H9 (cell line): ENCODE measurements around the gene ERH. TPM values are rescaled to one million over a fixed set of nuclear protein-coding genes. Genes with fewer than 3 reads are reported as not detected.

Experiments used
- DNase-seq: peaks from one replicate; pipeline ENCODE4 v3.0.0-alpha.2; 2017
- H2AFZ ChIP-seq: one replicate; pipeline ENCODE4 v1.6.1; 2013; ENCODE audit warnings: mild to moderate bottlenecking, low read length, control low read depth, moderate library complexity
- H2AK5ac ChIP-seq: 2 replicates; pipeline ENCODE4 v1.6.1; 2013; ENCODE audit warnings: low read length, control low read depth, mixed read lengths; ENCODE audit not compliant: insufficient read length
- H2BK120ac ChIP-seq: one replicate; pipeline ENCODE4 v1.6.1; 2013; ENCODE audit warnings: low read depth, mild to moderate bottlenecking, low read length, control low read depth, inconsistent platforms; ENCODE audit not compliant: poor library complexity, severe bottlenecking
- H2BK12ac ChIP-seq: 2 replicates; pipeline ENCODE4 v1.6.1; 2013; ENCODE audit warnings: low read length, control low read depth, mixed read lengths, low read depth; ENCODE audit not compliant: insufficient read length
- H2BK15ac ChIP-seq: 2 replicates; pipeline ENCODE4 v1.6.1; 2013; ENCODE audit warnings: low read depth, low read length, control low read depth
- H2BK20ac ChIP-seq: one replicate; pipeline ENCODE4 v1.6.1; 2013; ENCODE audit warnings: low read depth, mild to moderate bottlenecking, low read length, control low read depth, inconsistent platforms; ENCODE audit not compliant: poor library complexity, severe bottlenecking
- H2BK5ac ChIP-seq: 2 replicates; pipeline ENCODE4 v1.6.1; 2013; ENCODE audit warnings: low read length, control low read depth, mixed read lengths; ENCODE audit not compliant: insufficient read length
- H3K14ac ChIP-seq: 2 replicates; pipeline ENCODE4 v1.6.1; 2013; ENCODE audit warnings: low read length, control low read depth; ENCODE audit not compliant: insufficient read depth
- H3K18ac ChIP-seq: 2 replicates; pipeline ENCODE4 v1.6.1; 2013; ENCODE audit warnings: low read depth, mild to moderate bottlenecking, mixed read lengths, low read length, control low read depth; ENCODE audit not compliant: insufficient read length
- H3K23ac ChIP-seq: 2 replicates; pipeline ENCODE4 v1.6.1; 2013; ENCODE audit warnings: low read length, control low read depth, mixed read lengths, low read depth; ENCODE audit not compliant: insufficient read length
- H3K23me2 ChIP-seq: 2 replicates; pipeline ENCODE4 v1.6.1; 2013; ENCODE audit warnings: low read depth, mild to moderate bottlenecking, mixed read lengths, low read length, control low read depth; ENCODE audit not compliant: insufficient read length, poor library complexity, severe bottlenecking
- H3K27ac ChIP-seq: 2 replicates; pipeline ENCODE4 v1.5.1; 2013; ENCODE audit warnings: low read length, control low read depth, mixed read lengths, low read depth; ENCODE audit not compliant: insufficient read length
- H3K27me3 ChIP-seq: 2 replicates; pipeline ENCODE4 v1.6.1; 2013; ENCODE audit warnings: low read length, control low read depth, inconsistent platforms; ENCODE audit not compliant: insufficient read depth
- H3K4ac ChIP-seq: 2 replicates; pipeline ENCODE4 v1.6.1; 2013; ENCODE audit warnings: low read depth, mild to moderate bottlenecking, control low read depth, inconsistent platforms, low read length, moderate library complexity
- H3K4me1 ChIP-seq: 2 replicates; pipeline ENCODE4 v1.6.1; 2013; ENCODE audit warnings: low read length, control low read depth, inconsistent platforms; ENCODE audit not compliant: insufficient read depth
- H3K4me2 ChIP-seq: 2 replicates; pipeline ENCODE4 v1.6.1; 2013; ENCODE audit warnings: low read length, control low read depth, mixed read lengths; ENCODE audit not compliant: insufficient read length, insufficient read depth
- H3K56ac ChIP-seq: 2 replicates; pipeline ENCODE4 v1.6.1; 2013; ENCODE audit warnings: low read depth, mild to moderate bottlenecking, mixed read lengths, low read length, control low read depth; ENCODE audit not compliant: insufficient read length
- H3K79me1 ChIP-seq: 2 replicates; pipeline ENCODE4 v1.6.1; 2013; ENCODE audit warnings: low read depth, mild to moderate bottlenecking, moderate library complexity, low read length, control low read depth, inconsistent platforms; ENCODE audit not compliant: insufficient read depth, poor library complexity, severe bottlenecking
- H3K79me2 ChIP-seq: 2 replicates; pipeline ENCODE4 v1.6.1; 2013; ENCODE audit warnings: low read length, control low read depth, inconsistent platforms; ENCODE audit not compliant: insufficient read depth
- H3K9ac ChIP-seq: 2 replicates; pipeline ENCODE4 v1.6.1; 2013; ENCODE audit warnings: low read length, control low read depth, mixed read lengths; ENCODE audit not compliant: insufficient read length; ENCODE audit errors: extremely low read depth
- H3K9me3 ChIP-seq: one replicate; pipeline ENCODE4 v1.6.1; 2013; ENCODE audit warnings: low read depth, low read length, inconsistent platforms; ENCODE audit not compliant: control insufficient read depth
- H3T11ph ChIP-seq: one replicate; pipeline ENCODE4 v1.6.1; 2013; ENCODE audit warnings: mild to moderate bottlenecking, low read length, control low read depth, inconsistent platforms
- H4K20me1 ChIP-seq: one replicate; pipeline ENCODE4 v1.6.1; 2013; ENCODE audit not compliant: control insufficient read depth, insufficient read length, insufficient read depth
- H4K5ac ChIP-seq: 2 replicates; pipeline ENCODE4 v1.6.1; 2013; ENCODE audit warnings: low read depth, mild to moderate bottlenecking, mixed read lengths, low read length, control low read depth; ENCODE audit not compliant: insufficient read length
- H4K8ac ChIP-seq: replicated peaks from 2 replicates; pipeline ENCODE4 v1.6.1; 2013; ENCODE audit warnings: low read length, control low read depth, mixed read lengths, low read depth; ENCODE audit not compliant: insufficient read length
- H4K91ac ChIP-seq: 2 replicates; pipeline ENCODE4 v1.6.1; 2013; ENCODE audit warnings: low read depth, mild to moderate bottlenecking, moderate library complexity, mixed read lengths, low read length, control low read depth; ENCODE audit not compliant: insufficient read length
- H3K27ac Mint-ChIP-seq, 3 experiments: 2 replicates in 2 of 3; 3 replicates in 1 of 3; pipeline ENCODE4 v1.8.0; 2020 to 2021; ENCODE audit warnings: mixed read lengths in 3 of 3, mild to moderate bottlenecking in 1 of 3, moderate library complexity in 1 of 3
- H3K27me3 Mint-ChIP-seq: 2 replicates; pipeline ENCODE4 v1.8.0; 2021; ENCODE audit warnings: low read depth, mild to moderate bottlenecking, moderate library complexity, mixed read lengths
- H3K36me3 Mint-ChIP-seq, 3 experiments: 2 replicates in 2 of 3; 3 replicates in 1 of 3; pipeline ENCODE4 v1.8.0; 2020 to 2021; ENCODE audit warnings: low read depth in 3 of 3, mixed read lengths in 3 of 3; ENCODE audit not compliant: insufficient read depth in 1 of 3
- H3K4me1 Mint-ChIP-seq, 2 experiments: 2 replicates each; pipeline ENCODE4 v1.8.0; 2020; ENCODE audit warnings: mixed read lengths in 2 of 2
- H3K4me3 Mint-ChIP-seq, 2 experiments: 2 replicates in 1 of 2; 3 replicates in 1 of 2; pipeline ENCODE4 v1.8.0; 2020 to 2021; ENCODE audit warnings: mild to moderate bottlenecking in 2 of 2, mixed read lengths in 2 of 2, moderate library complexity in 1 of 2
- H3K9me3 Mint-ChIP-seq, 2 experiments: 2 replicates in 1 of 2; 3 replicates in 1 of 2; pipeline ENCODE4 v1.8.0; 2020; ENCODE audit warnings: mild to moderate bottlenecking in 2 of 2, mixed read lengths in 2 of 2, moderate library complexity in 1 of 2
- CTCF ChIP-seq: fragments of 200-600 bp; sonication (generic); conservative IDR thresholded peaks from 3 replicates; pipeline ENCODE4 v1.8.0; 2021; ENCODE audit warnings: antibody characterized with exemption, mild to moderate bottlenecking
- WGBS: extraction: QIAGEN DNeasy Blood & Tissue Kit; methylation state at CpG from one replicate; pipeline ENCODE4 v1.1.7; 2013; ENCODE audit warnings: missing lambda C conversion rate, low lambda C conversion rate, mixed read lengths; ENCODE audit not compliant: insufficient read length; ENCODE audit errors: extremely low coverage; 5-methylcytosine and 5-hydroxymethylcytosine counted together
- total RNA-seq: library from RNA; stranded (reverse); gene quantifications from 2 replicates; pipeline ENCODE4 v1.2.1, GENCODE V29; 2021

The ERH gene
- total RNA-seq, 1 experiment from 2014 or later = 443 TPM

GRCh38 chr14:69443296-69443805, 45.3 kb upstream of the ERH start:
- DNase-seq = no peak
- no peak overlapping the region for H4K8ac ChIP-seq
- Mint-ChIP-seq H3K27me3 (no peaks in the 10 kb centered on the region), H3K27ac (no peak overlapping the region), H3K9me3 (no peaks in the 10 kb centered on the region), H3K36me3 (peaks cover 2 to 6% (median 3%) of the 10 kb centered on the region in 3 experiments; a peak in 6 of 7 replicates), H3K4me3 (no peak overlapping the region), H3K4me1 (peaks cover 11% of the 10 kb centered on the region in 2 experiments)
- H3K27me3 ChIP-seq = no peaks in the 10 kb centered on the region
- H2BK12ac ChIP-seq = no peak overlapping the region
- no peak overlapping the region for H3K18ac ChIP-seq
- no peaks in the 10 kb centered on the region for H4K20me1 ChIP-seq
- no peak overlapping the region for H3K56ac ChIP-seq
- no peak overlapping the region for H3K9ac ChIP-seq
- H3K4me1 ChIP-seq = no peaks in the 10 kb centered on the region; the same call in 1 of the 2 replicates
- H3K23me2 ChIP-seq = no peaks in the 10 kb centered on the region
- H3K79me2 ChIP-seq = no peaks in the 10 kb centered on the region
- H3K79me1 ChIP-seq = no peaks in the 10 kb centered on the region
- WGBS = no CpG with 5 or more reads among the region's 5 CpGs
- no peak overlapping the region for H2AK5ac ChIP-seq
- H4K91ac ChIP-seq = no peak overlapping the region
- H3K9me3 ChIP-seq = no peaks in the 10 kb centered on the region
- H2BK15ac ChIP-seq = no peak overlapping the region
- no peak overlapping the region for H3T11ph ChIP-seq
- H2BK20ac ChIP-seq = no peak overlapping the region
- H2BK5ac ChIP-seq = no peak overlapping the region
- no peak overlapping the region for H3K14ac ChIP-seq
- no peak overlapping the region for H3K23ac ChIP-seq
- H2BK120ac ChIP-seq = no peak overlapping the region
- H3K4ac ChIP-seq = no peak overlapping the region
- TF ChIP-seq CTCF = no peak
- no peak overlapping the region for H4K5ac ChIP-seq
- no peak overlapping the region for H3K27ac ChIP-seq
- H2AFZ ChIP-seq = no peak overlapping the region
- H3K4me2 ChIP-seq = no peak overlapping the region
